ENCODE results near the gene L1CAM.

Gene L1CAM

DNA sequence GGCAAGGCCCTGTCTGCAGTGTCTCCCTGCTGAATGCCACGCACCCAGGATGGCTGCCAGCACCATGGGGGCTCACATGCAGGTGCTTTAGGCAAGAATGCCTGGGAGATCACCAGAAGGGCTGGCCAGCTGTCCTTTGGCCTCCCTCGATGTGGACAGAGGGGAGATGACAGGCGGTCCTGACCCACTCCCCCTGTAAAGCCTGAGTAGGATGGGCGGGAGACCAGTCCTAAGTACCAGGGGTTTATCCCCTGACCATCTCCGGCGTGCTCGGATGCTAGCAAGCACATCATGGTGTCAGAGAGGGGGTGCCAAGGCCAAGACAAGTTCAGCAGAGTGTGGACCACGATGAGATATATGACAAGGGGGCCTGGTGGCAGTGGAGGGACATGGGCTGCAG is 60.9 kb downstream of the L1CAM start:
- no peak overlapping the region for H4K8ac ChIP-seq (ENCODE audit: low read length)
- no peak overlapping the region for H3K4me3 ChIP-seq (ENCODE audit: insufficient read depth in 1 of 2, low read depth in 1 of 2, low read length in 2 of 2)
- H2BK12ac ChIP-seq (ENCODE audit: low read length in 2 of 2): no peak overlapping the region
- no peak overlapping the region for H3K27ac ChIP-seq (ENCODE audit: low read length, poor library complexity, severe bottlenecking)
- no peak overlapping the region for H2AK5ac ChIP-seq (ENCODE audit: low read length, severe bottlenecking)
- H3K4me1 ChIP-seq (ENCODE audit: control insufficient read depth, insufficient read depth, low read depth, low read length): peaks cover 16% of the 10 kb centered on the region
- no peak for DNase-seq
- H3K23ac ChIP-seq (ENCODE audit: low read length in 2 of 2): no peak overlapping the region
- H2BK15ac ChIP-seq (ENCODE audit: low read depth, poor library complexity, severe bottlenecking): no peak overlapping the region
- no peaks in the 10 kb centered on the region for H3K36me3 ChIP-seq (ENCODE audit: control insufficient read depth in 1 of 2, insufficient read depth in 2 of 2, low read depth in 1 of 2, low read length in 2 of 2)
- no peaks in the 10 kb centered on the region for H3K9me3 ChIP-seq (ENCODE audit: control insufficient read depth, low read length)
- H3K4ac ChIP-seq (ENCODE audit: low read depth in 1 of 2, low read length in 2 of 2): no peak overlapping the region
- H4K91ac ChIP-seq (ENCODE audit: low read length): no peak overlapping the region
- no peak overlapping the region for H2BK120ac ChIP-seq (ENCODE audit: low read depth, low read length)
- no peak overlapping the region for H2BK5ac ChIP-seq (ENCODE audit: low read depth, low read length, poor library complexity, severe bottlenecking)
- no peak overlapping the region for H3K14ac ChIP-seq (ENCODE audit: low read length in 2 of 2)
- no peak overlapping the region for H2AFZ ChIP-seq (ENCODE audit: low read depth, low read length)
- H3K4me2 ChIP-seq (ENCODE audit: low read length, poor library complexity, severe bottlenecking): no peak overlapping the region
- H3K27me3 ChIP-seq (ENCODE audit: control insufficient read depth in 1 of 2, insufficient read depth in 1 of 2, low read length in 2 of 2): peaks cover 23 to 79% of the 10 kb centered on the region in 2 experiments
- H3K79me1 ChIP-seq (replicated peaks; ENCODE audit: low read length, poor library complexity, severe bottlenecking): no peaks in the 10 kb centered on the region
- WGBS: 88% methylated on average over 7 of the region's 8 CpGs
- no peak overlapping the region for H3K18ac ChIP-seq (ENCODE audit: low read depth in 1 of 2, low read length in 2 of 2)
- H3K9ac ChIP-seq (ENCODE audit: low read length): no peak overlapping the region

DNA sequence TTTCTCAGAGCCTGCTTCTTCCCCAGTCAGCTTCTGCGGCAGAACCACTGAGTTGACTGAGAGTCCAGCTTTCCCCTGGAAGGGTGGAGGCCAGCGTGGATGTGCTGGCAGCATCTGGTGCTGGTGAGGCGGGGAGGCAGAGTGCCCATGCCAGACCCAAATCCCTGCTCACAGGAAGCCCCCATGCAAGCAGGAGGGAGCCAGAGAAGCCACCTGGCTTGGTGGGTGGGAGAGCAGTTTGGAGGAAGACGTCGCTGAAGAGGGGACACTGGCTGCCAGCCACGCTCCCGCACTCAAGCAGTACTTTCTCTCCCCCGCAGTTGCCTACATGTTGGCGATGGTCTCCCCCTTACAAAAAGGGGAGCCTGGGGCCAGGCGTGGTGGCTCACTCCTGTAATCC is 61.6 kb downstream of the L1CAM start:
- WGBS: 99% methylated on average over 8 of the region's 10 CpGs
- DNase-seq: no peak
- H2AFZ ChIP-seq (ENCODE audit: low read depth, low read length): no peak overlapping the region
- H2BK120ac ChIP-seq (ENCODE audit: low read depth, low read length): no peak overlapping the region
- no peak overlapping the region for H3K14ac ChIP-seq (ENCODE audit: low read length in 2 of 2)
- no peak overlapping the region for H2BK15ac ChIP-seq (ENCODE audit: low read depth, poor library complexity, severe bottlenecking)
- no peak overlapping the region for H2AK5ac ChIP-seq (ENCODE audit: low read length, severe bottlenecking)
- peaks cover 13% of the 10 kb centered on the region for H3K4me1 ChIP-seq (ENCODE audit: control insufficient read depth, insufficient read depth, low read depth, low read length)
- no peak overlapping the region for H3K4ac ChIP-seq (ENCODE audit: low read depth in 1 of 2, low read length in 2 of 2)
- H3K9me3 ChIP-seq (ENCODE audit: control insufficient read depth, low read length): no peaks in the 10 kb centered on the region
- no peak overlapping the region for H3K23ac ChIP-seq (ENCODE audit: low read length in 2 of 2)
- H2BK5ac ChIP-seq (ENCODE audit: low read depth, low read length, poor library complexity, severe bottlenecking): no peak overlapping the region
- no peak overlapping the region for H2BK12ac ChIP-seq (ENCODE audit: low read length in 2 of 2)
- no peak overlapping the region for H3K18ac ChIP-seq (ENCODE audit: low read depth in 1 of 2, low read length in 2 of 2)
- no peaks in the 10 kb centered on the region for H3K79me1 ChIP-seq (replicated peaks; ENCODE audit: low read length, poor library complexity, severe bottlenecking)
- no peak overlapping the region for H4K8ac ChIP-seq (ENCODE audit: low read length)
- no peaks in the 10 kb centered on the region for H3K36me3 ChIP-seq (ENCODE audit: control insufficient read depth in 1 of 2, insufficient read depth in 2 of 2, low read depth in 1 of 2, low read length in 2 of 2)
- peaks cover 22 to 82% of the 10 kb centered on the region in 2 experiments for H3K27me3 ChIP-seq (ENCODE audit: control insufficient read depth in 1 of 2, insufficient read depth in 1 of 2, low read length in 2 of 2)
- H3K9ac ChIP-seq (ENCODE audit: low read length): no peak overlapping the region
- H3K4me3 ChIP-seq (ENCODE audit: insufficient read depth in 1 of 2, low read depth in 1 of 2, low read length in 2 of 2): no peak overlapping the region
- no peak overlapping the region for H3K27ac ChIP-seq (ENCODE audit: low read length, poor library complexity, severe bottlenecking)
- H3K4me2 ChIP-seq (ENCODE audit: low read length, poor library complexity, severe bottlenecking): no peak overlapping the region
- H4K91ac ChIP-seq (ENCODE audit: low read length): no peak overlapping the region

DNA sequence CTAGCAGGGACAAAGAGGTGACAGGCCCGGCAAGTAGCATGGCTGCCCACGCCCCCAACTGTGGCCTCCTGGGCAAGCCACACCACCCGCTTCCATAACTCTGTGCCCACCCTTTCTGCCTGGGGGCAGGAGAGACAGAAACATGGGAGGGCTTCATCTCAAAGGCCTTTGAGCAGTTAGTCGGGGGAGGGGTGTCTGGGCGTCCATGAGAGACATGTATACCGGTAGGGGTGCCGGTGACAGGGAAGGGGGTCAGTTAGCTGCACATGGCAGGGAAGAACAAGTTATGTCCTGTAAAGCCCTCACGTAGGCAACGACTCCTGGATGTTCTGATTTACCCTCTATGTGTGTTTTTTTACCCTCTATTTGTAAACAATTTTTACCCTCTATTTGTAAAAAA is 64.9 kb downstream of the L1CAM start:
- no peak overlapping the region for H3K27ac ChIP-seq (ENCODE audit: low read length, poor library complexity, severe bottlenecking)
- H3K36me3 ChIP-seq (ENCODE audit: control insufficient read depth in 1 of 2, insufficient read depth in 2 of 2, low read depth in 1 of 2, low read length in 2 of 2): no peaks in the 10 kb centered on the region
- H3K18ac ChIP-seq (ENCODE audit: low read depth in 1 of 2, low read length in 2 of 2): no peak overlapping the region

DNA sequence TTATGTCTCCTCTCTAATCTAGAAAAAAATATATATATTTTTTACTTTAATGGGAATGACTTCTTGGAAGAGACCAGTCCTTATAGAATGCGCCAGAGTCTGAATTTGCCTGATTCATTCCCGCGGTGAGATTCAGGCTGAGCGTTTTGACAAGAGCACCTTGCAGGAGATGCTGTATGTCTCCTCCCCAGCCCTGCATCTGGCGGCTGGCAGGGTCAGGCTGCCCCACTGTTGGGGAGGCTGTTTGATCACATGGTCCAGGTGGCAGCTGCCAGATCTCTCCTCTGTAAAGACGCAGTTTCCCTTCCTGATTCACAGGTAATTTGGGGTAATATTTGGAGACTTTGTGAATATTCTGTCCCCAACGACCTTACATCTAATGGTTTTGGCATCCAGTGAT is 65.4 kb downstream of the L1CAM start:
- Histone ChIP-seq H3K36me3 (ENCODE audit: control insufficient read depth in 1 of 2, insufficient read depth in 2 of 2, low read depth in 1 of 2, low read length in 2 of 2) (no peaks in the 10 kb centered on the region), H3K4me2 (ENCODE audit: low read length, poor library complexity, severe bottlenecking) (no peak overlapping the region), H2AK5ac (ENCODE audit: low read length, severe bottlenecking) (no peak overlapping the region), H2BK12ac (ENCODE audit: low read length in 2 of 2) (no peak overlapping the region), H2BK120ac (ENCODE audit: low read depth, low read length) (no peak overlapping the region), H4K91ac (ENCODE audit: low read length) (no peak overlapping the region), H3K18ac (ENCODE audit: low read depth in 1 of 2, low read length in 2 of 2) (no peak overlapping the region), H3K4me3 (ENCODE audit: insufficient read depth in 1 of 2, low read depth in 1 of 2, low read length in 2 of 2) (no peak overlapping the region), H3K4me1 (ENCODE audit: control insufficient read depth, insufficient read depth, low read depth, low read length) (peaks cover 8% of the 10 kb centered on the region), H2AFZ (ENCODE audit: low read depth, low read length) (no peak overlapping the region), H3K27ac (ENCODE audit: low read length, poor library complexity, severe bottlenecking) (no peak overlapping the region), H2BK5ac (ENCODE audit: low read depth, low read length, poor library complexity, severe bottlenecking) (no peak overlapping the region), H4K8ac (ENCODE audit: low read length) (no peak overlapping the region), H3K79me1 (replicated peaks; ENCODE audit: low read length, poor library complexity, severe bottlenecking) (no peaks in the 10 kb centered on the region), H3K9ac (ENCODE audit: low read length) (no peak overlapping the region), H3K9me3 (ENCODE audit: control insufficient read depth, low read length) (peaks cover 6% of the 10 kb centered on the region), H3K4ac (ENCODE audit: low read depth in 1 of 2, low read length in 2 of 2) (no peak overlapping the region), H3K23ac (ENCODE audit: low read length in 2 of 2) (no peak overlapping the region), H3K14ac (ENCODE audit: low read length in 2 of 2) (no peak overlapping the region), H3K27me3 (ENCODE audit: control insufficient read depth in 1 of 2, insufficient read depth in 1 of 2, low read length in 2 of 2) (peaks cover 10 to 72% of the 10 kb centered on the region in 2 experiments), H2BK15ac (ENCODE audit: low read depth, poor library complexity, severe bottlenecking) (no peak overlapping the region)
- 84% methylated on average over 6 of the region's 7 CpGs for WGBS
- DNase-seq: no peak

More for the DNA sequence above, 64.9 kb downstream of the L1CAM start:
- Histone ChIP-seq H2BK120ac (ENCODE audit: low read depth, low read length) (no peak overlapping the region), H2AK5ac (ENCODE audit: low read length, severe bottlenecking) (no peak overlapping the region), H3K14ac (ENCODE audit: low read length in 2 of 2) (no peak overlapping the region), H2BK5ac (ENCODE audit: low read depth, low read length, poor library complexity, severe bottlenecking) (no peak overlapping the region), H4K91ac (ENCODE audit: low read length) (no peak overlapping the region), H2BK12ac (ENCODE audit: low read length in 2 of 2) (no peak overlapping the region), H3K27me3 (ENCODE audit: control insufficient read depth in 1 of 2, insufficient read depth in 1 of 2, low read length in 2 of 2) (peaks cover 10 to 77% of the 10 kb centered on the region in 2 experiments), H3K4me1 (ENCODE audit: control insufficient read depth, insufficient read depth, low read depth, low read length) (peaks cover 8% of the 10 kb centered on the region), H4K8ac (ENCODE audit: low read length) (no peak overlapping the region), H3K4me2 (ENCODE audit: low read length, poor library complexity, severe bottlenecking) (no peak overlapping the region), H3K9ac (ENCODE audit: low read length) (no peak overlapping the region), H3K9me3 (ENCODE audit: control insufficient read depth, low read length) (peaks cover 6% of the 10 kb centered on the region), H3K4ac (ENCODE audit: low read depth in 1 of 2, low read length in 2 of 2) (no peak overlapping the region), H3K23ac (ENCODE audit: low read length in 2 of 2) (no peak overlapping the region), H2BK15ac (ENCODE audit: low read depth, poor library complexity, severe bottlenecking) (no peak overlapping the region), H2AFZ (ENCODE audit: low read depth, low read length) (no peak overlapping the region), H3K79me1 (replicated peaks; ENCODE audit: low read length, poor library complexity, severe bottlenecking) (no peaks in the 10 kb centered on the region), H3K4me3 (ENCODE audit: insufficient read depth in 1 of 2, low read depth in 1 of 2, low read length in 2 of 2) (no peak overlapping the region)
- no peak for DNase-seq
- WGBS: 87% methylated on average over 3 of the region's 9 CpGs
